ENCODE results near the gene SLC22A8.

DNA sequence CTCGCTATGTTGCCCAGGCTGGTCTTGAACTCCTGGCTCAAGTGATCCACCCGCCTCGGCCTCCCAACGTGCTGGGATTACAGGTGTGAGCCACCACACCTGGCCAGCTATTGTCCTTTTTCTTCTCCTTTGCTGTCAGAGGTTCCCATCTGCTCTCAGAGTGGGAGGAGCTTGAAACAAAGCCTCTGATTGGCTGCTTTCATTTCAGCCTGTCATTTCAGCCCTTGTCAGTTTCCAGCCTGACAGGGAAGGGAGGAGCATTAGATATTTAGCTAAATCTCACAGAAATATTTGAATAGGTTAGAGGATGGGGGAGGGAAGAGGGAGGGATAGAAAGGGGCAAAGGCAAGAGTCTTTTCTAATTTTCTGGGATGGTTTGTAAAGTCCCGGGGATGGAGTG, 39.5 kb downstream of the SLC22A8 start:
- TF ChIP-seq, protein P1, sequence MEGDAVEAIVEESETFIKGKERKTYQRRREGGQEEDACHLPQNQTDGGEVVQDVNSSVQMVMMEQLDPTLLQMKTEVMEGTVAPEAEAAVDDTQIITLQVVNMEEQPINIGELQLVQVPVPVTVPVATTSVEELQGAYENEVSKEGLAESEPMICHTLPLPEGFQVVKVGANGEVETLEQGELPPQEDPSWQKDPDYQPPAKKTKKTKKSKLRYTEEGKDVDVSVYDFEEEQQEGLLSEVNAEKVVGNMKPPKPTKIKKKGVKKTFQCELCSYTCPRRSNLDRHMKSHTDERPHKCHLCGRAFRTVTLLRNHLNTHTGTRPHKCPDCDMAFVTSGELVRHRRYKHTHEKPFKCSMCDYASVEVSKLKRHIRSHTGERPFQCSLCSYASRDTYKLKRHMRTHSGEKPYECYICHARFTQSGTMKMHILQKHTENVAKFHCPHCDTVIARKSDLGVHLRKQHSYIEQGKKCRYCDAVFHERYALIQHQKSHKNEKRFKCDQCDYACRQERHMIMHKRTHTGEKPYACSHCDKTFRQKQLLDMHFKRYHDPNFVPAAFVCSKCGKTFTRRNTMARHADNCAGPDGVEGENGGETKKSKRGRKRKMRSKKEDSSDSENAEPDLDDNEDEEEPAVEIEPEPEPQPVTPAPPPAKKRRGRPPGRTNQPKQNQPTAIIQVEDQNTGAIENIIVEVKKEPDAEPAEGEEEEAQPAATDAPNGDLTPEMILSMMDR (conservative IDR thresholded peaks at IDR 0.05; ENCODE audit: low read depth, low read length), result no peak
- no peak for TF ChIP-seq EZH2 (IDR thresholded peaks at IDR 0.05; ENCODE audit: borderline replicate concordance, low read depth, low read length, poor library complexity, severe bottlenecking)

Data from A673 (cell line).